Activated CD8-positive, alpha-beta memory T cell treated with anti-CD3 and anti-CD28 coated beads, Interleukin-2, amount 10 ng/mL, durations not matched to agents 7 days and 5 days (primary cell): ENCODE measurements around the gene CLCN1. TPM values are rescaled to one million over a fixed set of nuclear protein-coding genes. Genes with fewer than 3 reads are reported as not detected.

ENCODE experiments used
- ATAC-seq: fragments of 150-1000 bp; cut with Tn5 transposase; one replicate; pipeline ENCODE4 v1.10.0; 2021; ENCODE audit warnings: moderate library complexity
- CTCF ChIA-PET: fragments of 350-600 bp; sonication (Branson Sonifier 250); formaldehyde crosslinking; loops from one replicate; lab custom pipeline; 2021; ENCODE audit warnings: antibody characterized with exemption; lab: Charles Lee
- DNase-seq: peaks from one replicate; pipeline ENCODE4 v3.0.0-alpha.2; 2020
- H3K27ac Mint-ChIP-seq: one replicate; pipeline ENCODE4 v1.8.0; 2021; ENCODE audit warnings: mild to moderate bottlenecking, mixed read lengths
- H3K27me3 Mint-ChIP-seq: one replicate; pipeline ENCODE4 v1.8.0; 2021; ENCODE audit warnings: mixed read lengths
- H3K36me3 Mint-ChIP-seq: one replicate; pipeline ENCODE4 v1.8.0; 2021; ENCODE audit warnings: mild to moderate bottlenecking, mixed read lengths
- H3K4me1 Mint-ChIP-seq: one replicate; pipeline ENCODE4 v1.8.0; 2021; ENCODE audit warnings: mixed read lengths
- H3K4me3 Mint-ChIP-seq: one replicate; pipeline ENCODE4 v1.8.0; 2021; ENCODE audit warnings: mild to moderate bottlenecking, moderate library complexity, mixed read lengths
- H3K9me3 Mint-ChIP-seq: one replicate; pipeline ENCODE4 v1.8.0; 2022; ENCODE audit warnings: low read depth, mixed read lengths
- microRNA-seq: library from miRNA; unstranded; fragments of <30 nt; microRNA quantifications from one replicate; pipeline ENCODE4 v1.2.0, GENCODE V29; 2022
- total RNA-seq, 2 experiments: library from RNA; stranded (reverse); gene quantifications; one replicate each; pipeline ENCODE4 v1.2.3, GENCODE V29; 2021

The CLCN1 gene
- total RNA-seq, 2 experiments from 2014 or later, result 0.09 TPM

- H3K4me1 Mint-ChIP-seq, result peaks cover 12% of the 10 kb centered on the region
- no peaks in the 10 kb centered on the region for H3K9me3 Mint-ChIP-seq
- ATAC-seq (no peak), DNase-seq (no peak)
- H3K36me3 Mint-ChIP-seq, result peaks cover 11% of the 10 kb centered on the region
- no peak overlapping the region for H3K27ac Mint-ChIP-seq
- H3K27me3 Mint-ChIP-seq, result no peaks in the 10 kb centered on the region
- H3K4me3 Mint-ChIP-seq, result no peak overlapping the region
- CTCF ChIA-PET, result interaction anchor here (1.1 to 1.5 kb wide), 2 partner anchors 10 to 12 kb away, joined by 3 to 5 read pairs; no protein-coding TSS in a partner anchor
Measured at GRCh38 chr7:143394777-143395176, 78.9 kb downstream of the CLCN1 start.

DNA sequence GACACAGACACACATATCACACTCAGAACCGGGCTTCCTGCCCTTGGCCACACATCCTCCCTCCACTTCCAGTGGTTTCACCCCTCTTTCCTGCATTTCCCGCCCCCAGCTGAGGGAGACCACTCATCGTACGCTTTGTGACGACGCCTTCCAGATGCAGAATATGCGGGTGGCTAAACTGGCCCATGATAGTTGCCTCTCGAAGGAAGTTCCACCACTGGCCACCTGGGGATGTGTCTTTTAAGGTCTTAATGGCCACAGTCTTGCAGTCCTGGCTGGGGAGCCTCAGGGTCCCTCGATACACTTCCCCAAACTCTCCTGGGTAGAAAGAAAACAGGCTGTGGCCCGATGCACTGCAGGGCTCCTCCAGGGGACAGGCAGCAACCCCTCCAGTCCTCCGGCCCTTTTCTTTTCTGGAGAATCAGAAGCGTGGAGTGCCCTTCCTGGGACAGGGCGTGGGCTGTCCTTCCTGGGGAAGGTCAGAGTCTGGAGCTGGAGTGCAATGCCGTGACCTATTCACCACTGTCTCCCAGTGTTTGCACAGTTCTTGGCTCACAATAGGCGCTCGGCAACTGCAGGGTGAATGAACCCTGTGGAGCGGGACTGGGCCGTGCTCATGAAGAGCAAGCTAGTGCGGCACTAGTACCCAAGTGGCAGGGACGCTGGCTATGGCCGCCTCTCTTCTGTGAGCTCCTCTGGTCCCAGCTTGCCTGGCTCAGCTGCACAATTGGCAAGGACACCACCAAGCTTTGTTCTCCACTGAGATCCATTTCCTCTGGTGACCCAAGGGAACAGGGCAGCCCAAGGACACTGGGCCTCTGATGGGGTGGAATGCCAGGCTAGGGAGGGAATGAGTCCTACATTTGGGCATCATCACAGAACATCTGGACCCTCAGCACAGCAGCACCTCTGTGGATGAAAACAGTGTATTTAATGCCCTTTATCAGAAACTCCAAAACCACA, 79.6 kb downstream of the CLCN1 start:
- Mint-ChIP-seq H3K9me3 (no peaks in the 10 kb centered on the region), H3K27ac (no peak overlapping the region), H3K27me3 (no peaks in the 10 kb centered on the region), H3K4me1 (peaks cover 9% of the 10 kb centered on the region), H3K4me3 (no peak overlapping the region), H3K36me3 (peaks cover 6% of the 10 kb centered on the region)
- DNase-seq, result no peak
- ATAC-seq, result no peak
- CTCF ChIA-PET, result interaction anchor here (1.1 to 1.5 kb wide), 4 partner anchors 11 to 180 kb away, joined by 3 to 5 read pairs (median 3); no protein-coding TSS in a partner anchor

- H3K4me1 Mint-ChIP-seq, result peaks cover 9% of the 10 kb centered on the region
- H3K36me3 Mint-ChIP-seq, result peaks cover 6% of the 10 kb centered on the region
- CTCF ChIA-PET, result interaction anchor here (1.1 to 1.2 kb wide), 2 partner anchors 16 to 181 kb away, joined by 3 read pairs; no protein-coding TSS in a partner anchor
- ATAC-seq, result no peak
- no peak overlapping the region for H3K27ac Mint-ChIP-seq
- no peaks in the 10 kb centered on the region for H3K27me3 Mint-ChIP-seq
- no peak for DNase-seq
- no peaks in the 10 kb centered on the region for H3K9me3 Mint-ChIP-seq
- no peak overlapping the region for H3K4me3 Mint-ChIP-seq
Measured at GRCh38 chr7:143396182-143396581, 80.3 kb downstream of the CLCN1 start.

GRCh38 chr7:143396625-143397556, 81.0 kb downstream of the CLCN1 start:
- ATAC-seq, result no peak

GRCh38 chr7:143397710-143398530, 82.0 kb downstream of the CLCN1 start:
- H3K4me1 Mint-ChIP-seq, result peaks cover 9% of the 10 kb centered on the region
- H3K27me3 Mint-ChIP-seq, result no peaks in the 10 kb centered on the region
- no peak overlapping the region for H3K27ac Mint-ChIP-seq
- H3K4me3 Mint-ChIP-seq, result no peak overlapping the region
- H3K36me3 Mint-ChIP-seq, result no peaks in the 10 kb centered on the region
- CTCF ChIA-PET, result interaction anchor here (1.0 kb wide), 1 partner anchor 10 kb away, joined by 3 read pairs; the partner anchor contains the start of gene EPHA1
- ATAC-seq (no peak), DNase-seq (no peak)
- no peaks in the 10 kb centered on the region for H3K9me3 Mint-ChIP-seq

More at GRCh38 chr7:143396625-143397556, 81.0 kb downstream of the CLCN1 start:
- Mint-ChIP-seq H3K27ac (no peak overlapping the region), H3K27me3 (no peaks in the 10 kb centered on the region), H3K4me3 (no peak overlapping the region), H3K9me3 (no peaks in the 10 kb centered on the region), H3K36me3 (peaks cover 2% of the 10 kb centered on the region), H3K4me1 (peaks cover 9% of the 10 kb centered on the region)
- DNase-seq, result no peak
- CTCF ChIA-PET, result interaction anchor here (1.0 to 1.2 kb wide), 2 partner anchors 11 to 182 kb away, joined by 3 read pairs; partner anchors contain the start of gene EPHA1

- Mint-ChIP-seq H3K36me3 (no peaks in the 10 kb centered on the region), H3K4me3 (no peak overlapping the region), H3K4me1 (peaks cover 9% of the 10 kb centered on the region), H3K27ac (no peak overlapping the region), H3K27me3 (no peaks in the 10 kb centered on the region), H3K9me3 (no peaks in the 10 kb centered on the region)
- no peak for ATAC-seq
- CTCF ChIA-PET, result no interaction called here
- no peak for DNase-seq
Measured at GRCh38 chr7:143398616-143399015, 82.7 kb downstream of the CLCN1 start.

DNA sequence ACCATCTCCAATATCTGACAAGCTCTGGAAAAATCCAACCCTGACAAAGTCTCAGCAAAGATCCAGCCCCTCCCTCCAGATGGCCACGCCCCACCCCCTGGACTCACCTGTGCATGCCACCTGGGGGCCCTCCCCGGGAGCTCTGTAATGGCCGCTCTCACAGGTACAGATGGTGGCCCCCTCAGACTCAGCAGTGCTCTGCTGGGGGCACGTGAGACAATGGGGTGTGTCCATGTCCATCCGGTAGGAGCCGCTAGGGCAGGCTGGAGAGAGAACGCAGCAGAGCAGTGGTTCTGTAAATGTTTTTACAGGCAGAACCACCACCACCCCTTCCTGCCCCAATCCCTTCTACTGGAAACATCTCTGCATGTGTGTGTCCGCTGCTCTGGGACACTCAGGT, 83.2 kb downstream of the CLCN1 start:
- Mint-ChIP-seq H3K4me3 (no peak overlapping the region), H3K36me3 (no peaks in the 10 kb centered on the region), H3K27ac (no peak overlapping the region), H3K9me3 (no peaks in the 10 kb centered on the region), H3K4me1 (peaks cover 9% of the 10 kb centered on the region), H3K27me3 (no peaks in the 10 kb centered on the region)
- DNase-seq (no peak), ATAC-seq (no peak)
- CTCF ChIA-PET, result interaction anchor here (1.2 kb wide), 1 partner anchor 19 kb away, joined by 4 read pairs; no protein-coding TSS in a partner anchor

DNA sequence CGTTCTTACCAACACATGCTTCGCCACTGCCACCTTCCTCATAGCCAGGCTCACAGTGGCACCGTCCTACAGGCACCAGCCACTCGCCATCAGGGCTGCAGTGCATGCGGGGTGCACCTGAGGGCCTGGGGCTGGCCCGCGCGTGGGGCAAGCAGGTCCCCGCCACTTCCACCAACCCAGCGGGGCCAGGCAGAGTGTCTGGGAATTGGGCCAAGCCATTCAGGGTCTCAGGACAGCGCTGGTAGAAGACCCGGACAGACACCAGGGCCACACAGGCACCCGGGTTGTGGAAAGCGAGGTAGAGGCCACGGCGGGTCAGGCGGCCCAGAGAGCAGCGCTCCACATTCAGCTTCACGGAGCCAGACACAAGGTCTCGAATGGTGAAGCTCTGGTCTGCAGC, 83.7 kb downstream of the CLCN1 start:
- Mint-ChIP-seq H3K4me3 (no peak overlapping the region), H3K36me3 (no peaks in the 10 kb centered on the region), H3K9me3 (no peaks in the 10 kb centered on the region), H3K4me1 (peaks cover 7% of the 10 kb centered on the region), H3K27ac (no peak overlapping the region), H3K27me3 (no peaks in the 10 kb centered on the region)
- DNase-seq, result no peak
- CTCF ChIA-PET, result interaction anchor here (1.2 kb wide), 1 partner anchor 18 kb away, joined by 4 read pairs; no protein-coding TSS in a partner anchor
- ATAC-seq, result no peak

DNA sequence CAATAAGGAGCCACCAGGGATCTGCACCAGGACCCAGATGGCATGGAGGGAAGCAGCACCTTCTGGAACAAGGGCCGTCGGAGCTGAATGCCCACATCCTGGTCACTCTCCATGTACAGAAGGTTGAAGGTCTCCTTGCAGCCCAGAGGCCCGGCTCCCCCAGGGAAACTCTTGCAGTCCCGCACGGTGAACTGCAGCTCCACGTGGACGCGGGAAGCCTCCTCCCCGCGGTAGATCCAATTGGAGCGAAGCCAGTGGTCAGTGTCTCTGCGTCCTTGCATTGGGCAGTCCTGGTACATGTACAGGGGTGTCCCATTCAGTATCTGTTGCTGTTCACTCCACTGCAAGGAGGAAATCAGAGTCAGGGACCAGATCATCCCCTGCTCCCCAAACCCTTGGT, 85.4 kb downstream of the CLCN1 start:
- DNase-seq (no peak), ATAC-seq (no peak)
- no peak overlapping the region for H3K4me3 Mint-ChIP-seq
- no peaks in the 10 kb centered on the region for H3K9me3 Mint-ChIP-seq
- H3K27ac Mint-ChIP-seq, result no peak overlapping the region
- no peaks in the 10 kb centered on the region for H3K36me3 Mint-ChIP-seq
- no peaks in the 10 kb centered on the region for H3K4me1 Mint-ChIP-seq
- H3K27me3 Mint-ChIP-seq, result no peaks in the 10 kb centered on the region
- CTCF ChIA-PET, result interaction anchor here (0.9 to 1.7 kb wide), 4 partner anchors 15 to 161 kb away, joined by 3 to 4 read pairs (median 4); no protein-coding TSS in a partner anchor

Small RNA genes within 50 kb of the gene (microRNA-seq; reads per million reads assigned to microRNA genes)
- gene MIR6892, result not detected

Other genes starting within 250 kb of the CLCN1 start
- not detected for gene PIP, start 184.0 kb upstream of the CLCN1 start, total RNA-seq
- gene TAS2R39, start 132.7 kb upstream of the CLCN1 start, total RNA-seq, result not detected
- not detected for gene TAS2R40, start 94.1 kb upstream of the CLCN1 start, total RNA-seq
- gene GSTK1, start 52.7 kb upstream of the CLCN1 start, total RNA-seq, result 100 to 1,000 TPM; 335 to 436 TPM
- gene TMEM139, start 31.2 kb upstream of the CLCN1 start, total RNA-seq, result 1 to 10 TPM in 1 of 2 experiments, under 1 TPM in 1; 0.41 to 1.7 TPM
- 100 to 1,000 TPM; 117 to 129 TPM for gene CASP2, start 27.8 kb upstream of the CLCN1 start, total RNA-seq
- gene FAM131B, start 46.6 kb downstream of the CLCN1 start, total RNA-seq, result 1 to 10 TPM; 2.3 to 2.6 TPM
- 100 to 1,000 TPM; 173 to 212 TPM for gene ZYX, start 65.2 kb downstream of the CLCN1 start, total RNA-seq
- 1 to 10 TPM in 1 of 2 experiments, under 1 TPM in 1; 0.47 to 1.6 TPM for gene EPHA1, start 92.7 kb downstream of the CLCN1 start, total RNA-seq
- not detected for gene TAS2R60, start 127.3 kb downstream of the CLCN1 start, total RNA-seq
- not detected for gene TAS2R41, start 161.8 kb downstream of the CLCN1 start, total RNA-seq